Esophagus mucosa (tissue), 1 donor: Measurements from ENCODE around the gene KSR1. TPM values are rescaled to one million over a fixed set of nuclear protein-coding genes. Genes with fewer than 3 reads are reported as not detected.

Experiments used
- ATAC-seq: fragments of 200-7000 bp; cut with Tn5 transposase; one replicate; pipeline ENCODE4 v1.9.1; 2020
- total RNA-seq: library from RNA; stranded (reverse); gene quantifications from one replicate; pipeline ENCODE4 v1.2.4, GENCODE V29; 2023
- donor health status: DM: yes; HTN: yes; CAD: no.

The KSR1 gene
- total RNA-seq, 1 donor from 2014 or later, result 31.0 TPM

DNA sequence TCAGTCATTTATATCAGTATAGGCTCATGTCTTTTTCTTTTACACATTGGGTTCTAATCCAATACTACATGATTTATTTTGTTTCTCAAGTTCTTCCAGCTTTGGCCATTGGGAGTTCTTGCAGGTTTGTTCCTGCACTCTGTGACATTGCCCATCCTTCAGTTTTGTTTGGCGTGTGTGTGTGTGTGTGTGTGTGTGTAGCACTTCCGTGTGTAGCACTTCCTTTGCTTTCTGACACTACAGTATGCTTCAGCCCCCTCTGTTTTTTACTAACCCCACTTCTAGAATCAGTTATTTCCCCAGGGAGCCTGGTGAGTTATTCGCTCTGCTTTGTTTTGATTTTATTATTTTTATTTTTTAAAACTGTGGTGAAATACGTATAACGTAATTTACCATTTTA is 99.1 kb downstream of the KSR1 start:
- no peak for ATAC-seq

DNA sequence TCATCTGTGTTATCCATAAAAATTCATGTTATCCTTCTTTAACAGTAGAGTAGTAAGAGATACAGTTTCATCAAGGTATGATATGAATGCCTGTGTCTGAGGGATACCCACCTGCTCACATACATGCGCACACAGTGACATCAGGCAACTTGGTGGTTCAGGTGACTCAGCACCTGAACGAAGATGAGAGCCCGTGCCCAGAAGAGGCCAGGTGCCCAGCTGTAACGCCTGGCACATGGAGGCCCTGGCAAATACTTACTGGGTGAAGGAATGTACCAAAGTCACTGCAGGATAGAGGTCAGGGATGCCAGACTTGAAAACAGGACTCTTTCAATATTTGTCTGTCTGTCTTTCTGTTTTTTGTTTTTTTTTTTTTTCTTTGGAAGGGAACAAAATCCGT is 102.1 kb downstream of the KSR1 start:
- no peak for ATAC-seq

DNA sequence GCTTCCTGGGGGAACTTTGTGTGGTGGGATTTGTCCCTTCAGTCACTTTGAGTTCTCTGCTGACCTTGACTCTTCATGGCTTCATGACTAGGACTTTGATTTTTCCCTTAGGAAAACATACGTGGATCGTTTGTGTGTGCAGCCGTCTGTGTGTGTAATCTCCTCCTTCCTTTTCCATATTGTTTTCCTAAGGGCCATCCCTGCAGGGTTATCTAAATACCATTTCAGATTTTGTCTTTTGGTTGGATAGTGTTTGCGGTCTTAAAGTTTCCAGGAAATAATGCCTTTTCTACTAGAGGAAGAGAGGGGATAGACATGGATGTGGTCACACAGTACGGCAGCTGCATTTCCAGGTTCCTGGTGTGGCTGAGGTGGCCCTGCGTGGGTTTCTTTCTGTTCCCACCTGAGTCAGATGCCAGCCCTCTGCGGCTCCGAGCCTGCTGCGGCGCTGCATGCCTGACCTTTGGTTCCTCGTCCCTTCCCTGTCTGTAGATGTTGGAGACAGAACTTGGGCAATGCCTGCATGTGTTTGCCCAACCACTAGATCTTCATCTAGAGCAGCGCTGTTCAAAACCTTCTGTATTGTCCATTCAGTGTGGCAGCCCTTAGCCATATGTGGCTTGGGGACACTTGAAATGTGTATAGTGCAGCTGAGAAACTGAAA is 102.7 kb downstream of the KSR1 start:
- no peak for ATAC-seq

DNA sequence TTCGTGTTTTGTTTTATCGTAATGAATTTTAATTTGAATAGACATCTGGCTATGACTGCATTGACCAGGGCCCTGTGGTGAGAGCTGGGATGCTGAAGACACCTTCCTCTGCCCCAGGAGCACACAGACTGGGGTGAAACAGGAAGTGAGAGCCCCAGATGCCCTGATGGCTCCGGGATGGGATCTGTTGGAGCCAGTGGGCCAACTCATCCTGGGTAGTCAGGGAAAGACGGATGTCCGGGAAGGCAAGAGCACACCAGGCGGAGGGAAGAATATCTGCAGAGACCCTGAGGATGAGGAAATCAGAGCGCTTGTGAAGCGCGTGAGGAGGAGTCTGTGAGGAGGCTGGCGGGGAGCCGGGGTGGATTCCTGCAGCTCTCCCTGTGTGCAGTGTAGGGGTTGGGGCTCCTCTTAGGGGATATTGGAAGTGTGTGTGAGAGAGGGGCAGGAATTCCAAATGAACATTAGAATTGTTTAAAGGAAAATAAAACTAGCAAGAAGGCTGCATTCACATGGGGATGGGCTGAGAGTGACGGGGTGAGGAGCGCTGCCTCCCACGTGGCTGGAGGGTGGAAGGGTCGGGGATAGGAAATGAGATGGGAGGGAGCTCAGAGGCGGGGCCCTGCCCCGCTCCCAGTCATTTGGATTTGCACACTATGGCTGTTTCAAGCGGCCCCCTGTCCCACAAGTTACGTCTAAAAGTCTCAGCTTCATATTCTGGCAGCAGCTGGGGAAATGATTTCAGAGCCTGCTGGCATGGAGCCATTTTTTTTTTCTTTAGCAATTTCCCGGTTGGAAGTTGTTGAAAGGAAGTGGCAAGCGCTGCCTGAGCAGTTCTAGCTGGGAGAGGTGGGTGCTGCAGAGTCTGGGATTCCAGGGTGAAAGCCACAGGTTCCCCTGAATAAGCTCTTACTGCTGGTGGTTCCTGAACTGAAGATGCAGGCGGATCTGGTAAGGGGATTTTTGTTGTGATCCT is 103.5 kb downstream of the KSR1 start:
- ATAC-seq, result peak; percentile 55

DNA sequence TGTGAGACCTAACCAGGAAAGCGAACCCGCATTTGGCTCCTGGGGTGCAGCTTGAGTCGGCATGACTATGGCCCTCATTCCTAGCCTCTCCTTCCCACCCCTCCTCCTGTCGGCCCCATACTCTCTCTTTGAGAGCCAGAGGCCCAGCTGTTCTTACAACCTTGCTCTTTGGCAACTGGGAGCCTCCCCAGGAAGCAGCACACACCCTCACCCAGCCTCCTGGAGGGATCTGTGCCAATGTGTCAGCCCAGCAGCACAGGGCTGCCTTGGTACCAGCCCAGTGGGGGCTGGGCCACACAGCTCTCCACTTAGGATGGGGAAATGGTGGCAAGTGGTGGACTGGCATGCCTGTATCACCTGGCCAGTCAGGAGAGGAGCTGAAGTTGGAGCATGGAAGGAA is 104.4 kb downstream of the KSR1 start:
- ATAC-seq, result peak; percentile 66

DNA sequence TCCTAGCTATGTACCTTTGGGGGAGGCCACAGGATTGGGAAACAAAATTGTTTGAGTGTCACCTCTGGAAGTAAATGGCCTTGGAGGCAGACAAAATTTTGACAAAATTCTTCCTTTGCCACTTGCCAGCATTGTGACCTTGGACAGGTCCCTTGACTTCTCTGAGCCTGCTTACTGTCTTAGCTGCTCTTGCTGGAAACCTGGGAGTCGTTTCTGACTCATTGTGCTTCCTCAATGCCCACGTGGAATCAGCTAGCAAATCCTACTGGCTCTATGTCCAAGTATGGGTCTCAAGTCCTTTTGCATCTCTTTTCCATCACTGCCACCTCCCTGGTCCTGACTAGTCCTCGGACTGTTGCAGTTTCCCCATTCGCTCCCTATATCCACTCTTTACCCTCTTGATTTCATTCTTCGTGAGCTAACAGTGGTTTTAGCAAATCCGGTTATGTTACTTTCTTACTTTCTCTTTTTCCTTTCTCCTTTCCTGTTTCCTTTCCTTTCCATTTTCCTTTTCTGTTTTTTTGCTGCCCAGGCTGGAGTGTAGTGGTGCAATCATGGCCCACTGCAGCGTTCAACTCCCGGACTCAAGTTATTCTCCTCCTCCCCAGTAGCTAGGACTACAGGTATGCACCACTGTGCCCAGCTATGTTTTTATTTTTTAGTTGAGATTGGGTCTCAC is 106.7 kb downstream of the KSR1 start:
- no peak for ATAC-seq

DNA sequence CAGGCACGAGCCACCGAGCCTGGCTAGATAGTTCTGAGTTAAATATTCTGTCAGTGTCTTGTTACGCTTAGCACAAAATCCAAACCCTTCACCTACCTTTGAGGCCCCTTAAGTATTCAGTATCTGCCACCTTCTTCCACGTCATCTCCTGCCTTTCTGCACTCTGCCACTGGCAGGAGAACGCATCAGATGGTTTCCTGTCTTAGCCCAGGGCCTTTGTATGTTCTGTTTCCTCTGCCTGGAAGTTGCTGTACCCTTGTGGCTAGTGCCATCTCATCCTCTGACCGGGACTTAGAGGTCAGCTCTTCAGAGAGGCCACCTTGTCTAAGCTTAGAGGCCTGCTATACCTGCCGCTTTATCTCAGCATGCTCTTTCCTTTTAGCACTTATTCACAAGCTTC is 107.3 kb downstream of the KSR1 start:
- ATAC-seq, result no peak

DNA sequence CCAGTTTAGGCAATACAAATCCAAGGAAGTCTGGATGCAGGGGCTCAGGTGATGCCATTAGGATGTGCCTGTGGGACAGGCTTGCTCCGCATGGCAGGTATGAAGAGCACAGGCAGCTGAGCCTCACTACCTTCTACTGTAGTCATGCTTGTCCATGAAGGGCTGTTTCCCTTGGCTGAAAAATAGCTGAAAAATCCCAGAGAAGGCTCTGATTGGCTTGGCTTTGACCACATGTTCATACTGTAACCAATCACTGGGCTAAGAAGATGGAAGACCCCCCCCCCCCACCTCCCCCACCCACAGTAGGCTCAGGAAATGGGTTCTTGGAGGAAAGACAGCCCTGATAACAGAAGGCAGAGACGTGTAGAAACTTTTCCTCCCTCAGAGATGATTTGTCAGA is 108.2 kb downstream of the KSR1 start:
- no peak for ATAC-seq

DNA sequence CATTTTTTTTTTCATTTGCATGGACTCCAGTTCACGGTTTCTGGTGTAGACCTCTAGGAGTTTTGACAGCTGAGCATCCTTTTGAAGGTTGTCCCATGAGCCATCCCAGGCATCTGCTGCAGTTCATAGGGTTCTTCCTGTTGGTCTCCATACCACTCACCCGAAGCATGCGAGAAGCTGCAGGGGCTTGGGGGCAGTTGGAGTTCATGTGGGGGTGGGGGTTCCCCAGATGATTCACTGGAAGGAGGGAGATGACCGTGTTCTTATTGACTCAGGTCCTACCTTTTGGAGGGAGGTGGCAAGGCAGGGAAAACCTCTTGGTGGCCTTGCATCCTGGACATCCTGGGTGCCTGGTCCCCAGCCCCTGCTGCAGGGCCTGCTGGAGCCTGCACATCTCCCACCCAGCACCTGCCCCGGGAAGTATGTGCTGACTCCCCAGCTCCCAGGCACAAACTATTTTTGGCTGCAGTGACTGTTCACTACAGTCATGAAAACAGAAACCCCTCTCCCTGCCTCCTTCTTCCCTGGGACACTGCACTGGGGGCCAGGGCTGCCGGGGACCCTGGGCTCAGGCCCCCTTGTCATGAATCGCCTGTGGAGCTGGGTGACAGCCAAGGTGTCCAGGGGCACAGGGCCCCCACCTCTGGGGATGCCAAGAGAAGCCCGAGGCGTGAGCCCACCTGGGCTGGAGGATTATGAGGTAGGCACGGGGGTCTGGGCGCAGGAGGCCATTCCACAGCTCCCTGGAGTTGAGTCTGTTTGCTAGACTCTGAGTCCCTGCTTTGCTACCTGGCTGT is 109.8 kb downstream of the KSR1 start:
- ATAC-seq, result no peak

DNA sequence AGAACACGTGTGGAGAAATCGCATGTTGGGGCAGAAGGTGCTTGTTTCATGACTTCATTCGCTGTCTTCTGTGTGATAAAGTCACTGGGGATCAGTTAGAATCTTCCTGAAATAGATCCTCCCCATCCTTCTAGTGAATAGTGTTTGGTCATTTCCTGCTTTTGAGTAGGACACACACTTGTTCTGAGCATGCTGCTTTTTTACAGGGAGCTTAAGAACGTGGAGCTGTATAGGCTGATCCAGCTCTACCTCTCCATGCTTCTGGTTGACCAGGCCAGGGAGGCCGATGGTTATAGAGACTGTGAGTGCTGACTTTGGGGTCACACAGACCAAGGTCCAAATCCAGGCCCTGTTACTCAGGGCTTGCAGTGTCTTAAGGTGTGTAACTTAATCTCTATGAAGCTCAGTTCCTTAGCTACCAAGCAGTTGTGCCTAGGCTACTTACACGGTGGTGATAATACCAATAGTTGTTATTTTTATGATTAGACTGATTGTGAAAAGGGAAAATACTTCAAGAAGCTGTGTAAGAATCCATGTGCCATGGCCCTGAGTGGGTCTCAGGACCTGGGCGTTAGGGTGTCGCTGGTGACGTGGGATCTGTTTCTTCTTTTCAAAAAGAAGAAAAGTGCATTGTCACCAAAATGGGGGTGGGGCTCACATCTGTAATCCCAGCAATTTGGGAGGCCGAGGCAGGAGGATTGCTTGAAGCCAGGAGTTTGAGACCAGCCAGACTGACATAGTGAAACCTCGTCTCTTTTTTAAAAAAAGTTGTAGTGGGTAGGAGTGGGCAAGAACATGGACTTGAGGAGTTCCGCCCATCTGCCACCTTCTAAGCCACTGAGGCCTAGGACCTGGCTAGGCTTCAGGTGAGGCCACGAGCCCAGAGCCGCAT is 110.7 kb downstream of the KSR1 start:
- no peak for ATAC-seq

DNA sequence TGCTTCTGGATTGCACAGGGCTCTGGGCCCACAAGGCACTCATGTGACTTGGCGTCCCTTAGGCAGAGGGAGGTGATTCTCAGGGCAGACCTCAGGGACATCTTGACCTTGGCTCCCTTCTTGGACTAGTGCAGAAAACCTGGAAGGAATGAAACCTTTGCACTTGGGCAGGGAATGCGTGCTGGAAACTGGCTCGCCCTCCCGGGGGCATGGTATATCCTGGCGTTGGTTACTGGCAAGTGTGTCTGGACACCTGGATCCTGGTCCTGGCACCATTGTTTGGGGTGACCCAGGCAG is 111.3 kb downstream of the KSR1 start:
- ATAC-seq, result no peak

DNA sequence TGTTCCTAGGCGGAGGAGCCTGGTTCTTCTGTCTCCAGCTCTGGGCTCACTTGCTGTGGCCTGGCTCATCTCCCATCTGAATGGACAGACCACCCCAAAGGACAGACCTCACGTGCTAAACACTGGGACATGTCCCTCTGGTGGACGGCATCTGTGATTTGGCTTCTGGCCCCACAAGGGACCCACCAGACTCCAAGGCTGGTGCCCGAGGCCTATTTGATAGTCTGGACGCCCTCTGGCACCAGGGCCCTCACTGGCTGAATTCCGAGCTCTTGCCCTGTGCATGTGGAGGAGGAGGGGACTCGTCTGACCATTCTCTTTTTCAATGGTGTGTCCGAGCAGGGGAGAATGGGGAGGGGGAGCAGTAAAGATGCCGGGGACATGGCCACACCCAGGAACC is 112.0 kb downstream of the KSR1 start:
- ATAC-seq, result no peak

DNA sequence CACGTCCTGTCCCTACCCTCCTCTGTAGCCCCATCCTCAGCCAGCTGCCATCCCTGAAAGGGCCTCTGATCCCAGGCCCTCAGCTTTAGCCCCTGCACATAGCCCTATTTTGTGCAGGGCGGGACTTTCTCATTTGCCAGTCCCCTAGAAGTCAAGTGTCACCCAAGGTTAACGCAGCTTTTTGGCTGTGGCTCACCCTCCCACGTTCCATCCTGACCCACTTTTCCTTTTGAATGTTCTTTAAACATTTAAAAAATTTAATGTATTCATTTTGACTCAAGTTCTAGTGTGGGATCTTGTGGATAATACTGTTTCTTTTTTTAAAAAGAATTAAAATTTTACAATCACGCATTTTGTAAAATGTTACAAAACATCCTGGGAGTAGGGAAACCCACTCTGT is 112.6 kb downstream of the KSR1 start:
- ATAC-seq, result no peak

DNA sequence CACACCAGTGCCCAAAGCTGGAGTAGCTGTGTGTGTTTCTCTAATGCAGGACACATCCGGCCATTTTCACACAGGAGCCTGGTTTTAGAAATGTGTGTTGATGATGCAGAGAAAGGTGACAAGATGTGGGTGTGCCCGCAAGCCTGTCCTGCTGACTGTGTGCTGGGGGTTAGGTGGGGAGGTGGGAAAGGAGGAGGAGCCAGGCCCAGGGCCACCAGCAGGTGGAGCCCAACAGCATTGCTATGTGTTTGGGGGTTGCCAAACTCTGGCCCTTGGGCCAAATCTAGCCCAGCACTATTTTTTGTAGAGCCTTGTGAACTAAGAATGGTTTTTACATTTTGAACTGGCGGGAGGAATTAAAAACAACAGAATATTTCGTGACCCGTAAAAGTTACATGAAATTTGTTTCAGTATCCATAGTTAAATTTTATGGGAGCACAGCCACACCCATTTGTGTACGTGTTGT is 113.0 kb downstream of the KSR1 start:
- peak; percentile 42 for ATAC-seq

DNA sequence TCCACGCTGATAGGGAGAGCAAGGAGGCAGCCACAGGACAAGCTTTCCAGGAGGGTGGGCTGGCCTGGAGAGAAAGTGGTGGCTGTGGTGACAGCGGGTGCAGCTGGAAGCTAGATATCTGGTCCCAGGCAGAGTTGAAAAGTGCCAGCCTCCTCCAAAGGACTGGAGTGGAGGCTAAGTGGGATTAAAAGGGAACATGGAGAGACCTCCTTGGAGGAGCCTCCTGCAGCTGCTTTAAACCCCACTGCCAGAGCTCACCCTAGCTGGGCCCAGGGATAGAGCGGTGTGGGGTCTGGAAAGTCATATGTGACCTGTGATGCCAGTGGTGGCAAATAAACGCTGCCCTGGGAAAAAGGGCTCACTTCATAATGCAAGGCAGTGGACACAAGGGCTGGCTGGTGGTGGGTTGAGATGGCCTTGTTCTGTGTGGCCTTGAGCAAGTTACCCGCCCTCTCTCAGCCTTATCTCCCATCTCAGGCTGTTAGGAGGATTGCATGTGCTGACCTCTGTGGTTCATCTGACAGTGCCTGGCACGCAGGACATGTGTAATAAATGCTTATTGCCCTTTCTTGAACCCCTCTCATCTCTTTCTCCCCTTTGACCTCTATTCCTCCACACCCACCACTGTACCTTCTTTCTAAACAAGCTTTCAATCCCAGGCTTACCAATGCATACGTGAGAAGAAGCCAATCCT is 113.8 kb downstream of the KSR1 start:
- ATAC-seq, result no peak

DNA sequence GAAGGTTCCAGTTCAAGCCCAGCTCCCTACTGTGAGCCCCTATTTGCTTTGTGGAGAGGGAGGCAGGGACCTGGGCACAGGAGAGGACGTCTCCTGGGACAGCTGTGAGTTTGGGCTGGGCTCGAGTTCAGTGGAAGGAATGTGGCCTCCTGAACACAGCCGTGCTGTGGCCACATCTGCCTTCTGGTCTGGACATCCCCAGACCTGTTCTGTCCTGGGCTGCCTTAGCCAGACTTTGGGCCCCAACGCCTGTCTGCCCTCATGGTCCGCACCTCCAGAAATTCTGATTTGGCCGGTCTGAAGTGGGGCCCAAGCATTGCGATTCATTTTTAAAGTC is 114.3 kb downstream of the KSR1 start:
- no peak for ATAC-seq

DNA sequence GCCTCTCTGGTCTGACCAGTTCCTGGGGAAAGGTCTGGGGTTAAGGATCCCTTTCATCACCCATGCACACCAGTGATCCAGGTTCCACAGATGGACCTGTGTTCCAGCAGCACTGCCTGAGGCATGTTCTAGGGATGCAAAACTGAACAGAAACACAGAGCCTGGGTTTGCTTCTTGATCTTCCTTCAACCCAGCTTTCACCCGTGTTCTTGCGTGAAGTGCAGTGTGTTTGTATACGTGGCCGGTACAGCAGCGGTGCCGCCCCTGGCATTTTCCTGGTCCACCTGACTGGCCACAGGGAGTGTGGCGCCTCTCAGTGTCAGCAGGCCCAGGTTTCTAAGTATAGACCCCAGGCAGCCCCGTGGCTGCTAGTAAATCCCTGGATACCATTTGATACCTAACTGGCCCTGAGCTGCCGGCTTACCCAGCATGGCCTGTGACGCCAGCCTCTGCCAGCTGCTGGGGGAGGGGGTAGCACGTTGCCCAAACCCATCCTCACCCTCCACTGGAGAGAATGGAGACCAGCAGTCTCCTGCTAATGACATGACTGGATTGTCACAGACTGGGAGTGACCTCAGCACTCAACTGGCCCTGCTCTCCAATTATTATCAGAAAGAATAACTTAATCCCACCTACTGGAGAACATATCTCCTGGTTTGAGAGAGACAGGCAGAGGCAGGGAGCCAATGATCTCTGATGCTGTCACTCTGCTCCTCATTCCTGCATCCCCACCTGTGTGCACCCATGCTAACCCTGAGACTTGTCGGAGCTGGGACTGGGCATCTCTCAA is 115.5 kb downstream of the KSR1 start:
- no peak for ATAC-seq

DNA sequence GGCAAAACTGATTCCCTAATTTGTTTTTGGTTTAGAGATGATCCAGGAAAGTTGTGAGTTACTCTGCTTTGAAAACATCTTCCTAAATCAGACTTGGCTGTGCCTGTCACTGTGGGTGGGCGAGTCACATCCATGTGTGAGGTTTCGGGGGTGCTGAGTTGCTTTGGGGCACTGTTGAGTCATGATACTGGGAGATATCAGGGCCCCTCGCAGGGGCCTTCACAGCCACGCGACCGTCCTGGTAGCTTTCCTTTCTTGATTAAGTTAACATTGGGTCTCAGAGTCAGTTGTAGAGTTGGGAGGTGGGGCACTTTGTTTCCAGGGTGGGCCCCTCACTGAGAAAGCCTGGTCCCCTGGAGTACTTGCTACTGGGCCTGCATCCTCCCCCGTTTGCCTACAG is 116.4 kb downstream of the KSR1 start:
- no peak for ATAC-seq

DNA sequence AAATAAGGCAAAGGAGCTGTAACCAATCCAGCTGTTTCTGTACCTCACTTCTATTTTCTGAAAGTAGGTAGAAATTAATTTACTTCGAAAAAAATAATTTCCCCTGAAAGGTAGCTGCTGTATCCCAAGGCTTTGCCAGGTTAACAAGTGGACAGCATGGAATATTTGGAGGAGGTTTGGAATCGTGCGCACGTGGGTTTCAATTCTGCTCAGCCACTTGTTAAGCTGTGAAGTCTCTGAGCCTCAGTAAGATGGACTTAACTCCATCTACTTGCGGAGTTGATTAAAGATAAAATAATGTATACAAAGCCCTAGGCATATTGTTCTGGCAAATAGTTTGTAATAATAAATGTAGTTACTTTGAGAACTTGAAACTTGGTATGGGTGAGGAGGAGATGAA is 117.3 kb downstream of the KSR1 start:
- ATAC-seq, result no peak

DNA sequence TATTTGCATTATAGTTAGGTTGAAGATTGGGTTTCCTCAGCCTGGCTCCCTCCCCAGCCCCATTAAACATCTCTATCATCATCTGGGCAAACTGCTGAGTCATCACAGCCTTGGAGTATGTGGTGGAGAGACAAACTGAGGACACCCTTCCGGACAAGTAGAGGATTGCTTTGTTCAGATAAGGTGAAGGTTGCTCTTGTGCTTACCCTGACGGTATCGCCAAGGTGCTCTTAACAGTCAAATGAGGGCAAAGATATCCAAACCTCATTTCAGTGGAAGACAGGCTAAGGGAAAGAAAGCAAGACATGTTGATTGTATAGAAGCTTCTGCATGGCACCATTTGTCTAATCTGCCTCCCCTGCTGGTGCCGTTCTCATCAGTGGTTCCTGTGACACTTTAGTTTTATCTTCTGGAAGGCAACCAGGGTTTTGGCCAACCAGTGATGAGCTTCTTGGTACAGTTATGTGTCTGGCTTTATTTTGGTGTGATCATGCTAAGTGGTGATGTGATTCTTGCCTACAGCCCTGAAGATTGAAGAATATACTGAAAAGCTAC is 117.8 kb downstream of the KSR1 start:
- no peak for ATAC-seq
